Activated naive CD4-positive, alpha-beta T cell (primary cell): ENCODE data around the gene PREP.
"Not testable (repeated sequence)": the region's sequence is repeated elsewhere in the genome, so short reads cannot be mapped to it uniquely, and the experiment has no call there.

ENCODE experiments used
- DNase-seq, 4 experiments: peaks; one replicate each; lab custom pipeline; 2025; lab: John Stamatoyannopoulos, UW

Gene PREP

DNA sequence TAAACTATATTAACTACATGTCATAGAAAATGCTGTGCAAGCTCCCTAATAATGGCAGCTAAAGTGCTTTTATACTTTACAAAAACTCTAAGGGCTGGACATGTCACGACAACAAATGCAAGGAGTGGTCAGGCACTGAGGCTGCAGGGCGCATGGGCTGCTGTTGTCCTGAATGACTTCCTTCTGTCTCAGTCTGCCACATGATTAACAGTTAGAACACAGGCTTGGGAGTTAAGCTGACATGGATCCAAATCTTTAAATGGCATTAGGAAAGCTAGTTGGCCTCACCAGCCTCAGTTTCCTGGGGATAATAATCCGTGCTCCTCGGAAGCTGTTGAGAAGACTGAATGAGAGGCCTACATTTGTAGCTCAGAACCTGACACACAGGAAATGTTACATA is 57.4 kb downstream of the PREP start:
- DNase-seq: no peak

DNA sequence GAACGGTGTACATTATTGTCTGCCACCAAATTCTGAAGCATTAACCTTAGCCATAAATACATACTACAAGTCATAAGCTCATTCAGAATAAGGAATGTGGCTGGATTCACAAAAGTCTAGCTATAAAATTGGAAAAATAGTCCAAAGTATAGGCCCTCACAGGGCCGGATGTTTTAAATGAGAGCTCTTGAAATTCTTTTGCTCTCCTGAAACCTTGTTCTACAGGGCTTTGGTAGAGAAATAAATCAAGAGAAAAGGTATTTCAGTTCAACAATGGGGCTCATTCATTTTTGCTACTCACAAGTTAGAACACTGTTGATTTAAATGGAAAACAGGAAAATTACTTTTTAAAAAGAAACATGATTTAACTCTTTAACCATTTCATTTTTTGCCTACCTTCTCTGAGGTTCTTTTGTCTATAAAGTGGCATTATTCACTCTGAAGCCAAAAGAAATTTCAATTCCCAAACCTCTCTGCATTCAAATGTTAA is 58.0 kb downstream of the PREP start:
- no peak for DNase-seq

DNA sequence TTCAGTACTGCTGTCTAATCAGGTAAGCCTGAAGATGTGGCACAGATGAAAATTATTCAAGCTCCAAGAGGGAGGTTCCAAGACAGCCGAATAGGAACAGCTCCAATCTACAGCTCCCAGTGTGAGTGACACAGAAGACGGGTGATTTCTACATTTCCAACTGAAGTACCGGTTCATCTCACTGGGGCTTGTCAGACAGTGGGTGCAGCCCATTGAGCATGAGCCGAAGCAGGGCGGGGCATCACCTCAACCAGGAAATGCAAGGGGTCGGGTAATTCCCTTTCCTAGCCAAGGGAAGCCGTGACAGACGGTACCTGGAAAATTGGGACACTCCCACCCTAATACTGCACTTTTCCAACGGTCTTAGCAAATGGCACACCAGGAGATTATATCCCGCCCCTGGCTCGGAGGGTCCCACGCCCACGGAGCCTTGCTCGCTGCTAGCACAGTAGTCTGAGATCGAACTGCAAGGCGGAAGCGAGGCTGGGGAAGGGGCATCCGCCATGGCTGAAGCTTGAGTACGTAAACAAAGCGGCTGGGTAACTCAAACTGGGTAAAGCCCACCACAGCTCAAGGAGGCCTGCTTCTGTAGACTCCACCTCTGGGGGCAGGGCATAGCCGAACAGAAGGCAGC is 64.4 kb downstream of the PREP start:
- DNase-seq: not testable (repeated sequence)

DNA sequence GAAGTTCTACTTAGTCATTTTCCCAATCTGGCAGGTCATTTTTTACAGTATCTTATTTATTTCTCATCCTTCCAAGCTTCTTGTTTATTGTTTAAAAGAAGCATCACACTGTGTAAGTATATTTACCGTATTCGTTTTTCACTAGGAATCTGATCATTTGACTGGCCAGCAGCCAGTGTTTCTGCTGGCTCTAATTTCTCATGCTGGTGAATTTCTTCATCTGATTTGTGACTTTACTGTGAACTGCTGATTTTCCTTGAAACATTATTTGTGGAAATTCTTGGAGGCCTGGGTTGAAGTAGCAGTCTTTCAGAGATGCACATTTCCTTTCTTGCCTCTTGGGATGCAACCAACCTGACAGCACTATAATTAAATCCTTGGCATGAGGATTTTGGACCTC is 65.9 kb downstream of the PREP start:
- DNase-seq: no peak

DNA sequence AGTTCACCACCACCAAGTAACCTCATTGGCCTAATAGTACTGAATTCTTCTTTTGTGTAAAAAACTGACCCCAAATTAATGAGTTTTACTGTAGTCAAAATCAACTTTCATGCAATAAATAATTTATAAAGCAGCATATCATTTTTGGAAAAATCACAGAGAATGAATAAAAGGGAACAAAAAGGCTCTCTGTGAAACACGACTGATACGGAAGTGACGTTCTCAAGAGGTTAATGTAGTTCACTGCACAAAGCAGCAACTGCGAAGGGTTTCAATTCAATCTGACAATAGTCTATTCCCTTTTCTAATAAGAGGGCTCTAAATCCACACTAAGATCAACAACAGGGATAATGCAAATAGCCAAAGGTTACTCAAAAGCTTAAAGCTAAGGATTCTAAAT is 70.3 kb downstream of the PREP start:
- DNase-seq: no peak

DNA sequence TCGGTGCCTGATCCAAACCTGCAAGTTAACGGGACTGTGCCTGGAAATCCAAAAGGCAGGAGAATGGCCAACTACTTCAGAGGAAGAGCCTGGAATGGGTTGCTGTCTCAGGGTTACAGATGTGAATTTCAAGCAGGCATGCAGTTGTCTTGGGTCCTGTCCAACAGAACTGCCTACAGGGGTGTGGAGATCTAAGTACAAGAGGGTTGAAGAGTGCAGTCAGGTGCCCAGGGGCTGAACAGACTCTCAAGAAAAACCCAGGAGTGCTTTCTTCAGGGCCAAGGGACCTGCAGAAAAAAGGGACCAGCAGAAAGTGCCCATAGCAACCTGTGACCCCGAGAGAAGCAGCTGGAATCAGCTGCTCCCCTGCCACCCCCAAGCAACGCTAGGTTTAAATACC is 71.0 kb downstream of the PREP start:
- DNase-seq: no peak

DNA sequence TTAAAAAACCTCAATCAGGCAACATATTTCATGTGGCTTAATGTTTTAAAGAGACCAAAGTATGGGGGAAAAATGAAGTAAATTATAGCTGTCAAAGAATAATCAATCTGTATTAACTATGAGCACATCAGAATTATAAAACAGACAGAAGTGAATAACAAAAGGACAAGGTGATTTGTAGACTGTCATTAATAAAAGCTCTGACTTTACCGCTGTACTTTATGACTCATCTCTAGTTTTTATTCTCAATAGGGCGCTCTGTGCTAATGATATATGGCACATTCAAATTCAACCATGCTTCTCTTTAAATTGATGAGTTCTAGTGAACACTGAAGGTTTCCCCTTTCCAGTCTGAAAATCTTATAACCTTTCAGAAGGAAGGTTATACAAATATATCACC is 72.0 kb downstream of the PREP start:
- no peak for DNase-seq

DNA sequence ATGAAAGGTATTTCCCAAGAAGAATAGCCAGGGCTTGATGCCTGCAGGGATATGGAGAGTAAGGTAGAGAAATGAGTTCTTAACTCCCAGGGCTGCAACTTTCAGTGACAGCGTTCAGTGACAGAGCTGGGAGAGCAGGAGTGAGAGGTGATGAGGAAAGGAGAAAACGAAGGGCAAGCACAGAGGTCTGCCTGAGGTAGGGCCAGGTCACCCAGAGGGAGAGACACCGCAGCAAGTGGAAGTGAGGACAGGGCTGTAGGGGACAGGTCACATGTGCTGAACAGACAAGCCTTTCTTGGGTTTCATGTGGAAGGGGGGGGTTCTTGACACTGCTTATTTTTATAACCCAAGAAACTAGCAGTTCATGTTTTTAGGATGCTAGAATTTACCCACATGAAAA is 72.5 kb downstream of the PREP start:
- DNase-seq: no peak

DNA sequence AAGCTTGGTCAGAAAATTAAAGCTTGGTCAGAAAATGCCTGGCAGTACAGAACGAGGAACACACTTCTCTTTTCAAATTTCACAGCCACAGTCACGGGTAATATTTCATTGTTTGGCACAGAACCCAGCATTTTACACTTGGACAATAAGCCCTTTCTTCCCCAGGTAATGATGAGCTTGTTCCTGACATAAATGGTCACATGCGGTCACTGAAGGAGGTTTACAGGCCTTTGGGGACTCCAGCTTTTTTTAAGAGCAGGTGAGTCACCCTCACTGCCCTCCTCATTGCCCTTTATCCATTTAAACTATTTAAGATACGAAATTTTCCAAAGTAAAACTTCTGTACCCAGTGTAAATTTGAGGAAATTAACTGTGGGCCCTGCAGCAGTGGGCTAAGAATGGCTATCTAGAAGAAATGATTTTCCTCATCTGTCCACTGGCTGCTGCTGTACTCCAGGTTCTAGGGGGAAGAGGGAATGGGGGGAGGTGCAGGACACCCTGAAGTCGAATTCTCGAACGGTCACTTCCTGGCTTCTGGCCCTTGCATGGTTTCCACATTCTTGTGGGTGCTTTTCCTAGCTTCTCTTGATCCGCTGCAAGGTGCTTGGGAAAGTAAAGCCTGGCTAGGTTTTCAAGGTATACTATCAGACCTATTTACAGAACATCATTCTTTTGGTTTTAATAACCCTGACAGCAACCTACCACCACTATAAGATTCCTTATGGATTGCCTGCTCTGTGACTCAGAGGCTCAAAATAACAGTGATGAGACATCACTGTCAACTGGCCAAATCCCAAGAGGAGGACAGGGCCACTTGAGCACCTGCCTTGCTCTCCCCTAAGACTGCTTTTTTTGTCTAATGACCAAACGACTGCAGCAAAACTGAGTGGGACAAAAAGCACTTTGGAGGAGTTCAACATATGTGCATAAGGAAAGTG is 75.8 kb downstream of the PREP start:
- DNase-seq: no peak

DNA sequence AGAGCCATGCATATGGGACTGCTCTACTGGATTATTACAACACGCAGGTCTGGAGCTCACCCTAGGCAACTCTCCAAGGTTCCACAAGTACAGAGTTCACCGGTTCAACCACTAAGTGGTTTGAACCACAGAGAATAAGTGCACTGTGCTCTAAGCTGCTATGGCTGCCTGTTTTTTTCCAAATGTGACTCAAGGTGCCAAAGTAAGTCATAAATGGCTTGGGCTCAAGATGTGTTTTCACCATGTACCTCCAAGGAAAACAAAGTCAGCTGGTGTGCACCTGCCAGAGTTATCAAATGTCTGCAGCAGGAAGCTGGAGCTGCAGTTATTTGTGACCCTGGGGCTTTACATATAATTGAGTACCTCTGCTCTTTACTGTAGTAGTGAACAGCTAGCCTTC is 76.7 kb downstream of the PREP start:
- DNase-seq: no peak

DNA sequence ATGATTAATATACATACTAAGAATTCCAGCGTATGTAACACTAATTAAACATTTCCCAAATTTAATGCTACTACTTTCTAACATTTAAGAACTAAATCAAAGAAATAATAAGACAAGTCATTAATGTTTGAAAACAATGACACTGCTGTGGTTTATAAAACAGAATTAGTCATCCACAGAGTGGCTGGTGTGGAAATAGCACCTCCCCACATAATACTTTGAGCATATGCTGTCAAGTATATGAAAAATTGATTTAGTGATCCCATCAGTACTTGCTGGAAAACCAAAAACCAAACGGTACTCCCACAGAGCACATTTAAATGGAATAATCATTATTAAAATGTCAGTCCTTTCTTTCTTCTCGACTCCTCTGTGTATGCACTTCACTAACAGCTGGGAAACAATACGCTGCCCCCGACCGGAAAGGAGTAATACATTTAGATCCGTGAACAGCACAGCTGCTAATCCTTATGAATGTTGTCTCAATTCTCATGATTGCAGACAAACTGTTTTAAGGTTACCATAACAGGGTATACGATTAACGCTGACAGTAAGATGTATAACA is 78.4 kb downstream of the PREP start:
- DNase-seq: no peak

DNA sequence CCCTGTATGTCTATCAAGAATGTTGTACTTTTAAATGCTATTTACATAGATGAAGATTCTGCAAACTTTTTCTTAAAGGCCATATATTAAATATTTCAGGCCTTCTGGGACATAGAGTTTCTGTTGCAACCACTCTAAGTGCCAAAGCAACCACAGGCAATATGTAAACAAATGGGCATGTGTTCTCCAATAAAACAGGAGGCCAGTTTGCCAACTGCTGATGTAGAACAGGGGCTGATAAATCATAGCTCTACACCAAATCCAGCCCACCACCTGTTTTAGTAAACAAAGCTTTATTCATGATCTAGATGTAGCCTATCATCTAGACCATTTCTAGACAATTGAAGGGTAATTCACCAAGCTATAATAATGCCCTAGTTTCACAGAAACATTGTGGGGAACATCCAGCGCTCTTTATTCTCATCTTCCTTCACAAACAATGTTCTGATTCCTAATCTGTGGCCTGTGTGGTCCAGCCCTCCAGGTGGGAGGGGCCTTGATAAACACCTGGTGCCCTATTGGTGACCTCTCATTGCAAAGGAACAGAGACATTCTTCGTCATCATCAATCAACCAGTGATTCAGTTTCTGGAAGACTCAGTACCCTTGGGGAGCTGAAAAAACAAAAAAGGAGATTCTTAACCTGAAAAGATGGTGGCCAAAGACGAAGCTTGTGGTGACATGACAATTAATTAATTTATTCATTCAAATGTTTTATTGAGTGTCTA is 80.2 kb downstream of the PREP start:
- no peak for DNase-seq

DNA sequence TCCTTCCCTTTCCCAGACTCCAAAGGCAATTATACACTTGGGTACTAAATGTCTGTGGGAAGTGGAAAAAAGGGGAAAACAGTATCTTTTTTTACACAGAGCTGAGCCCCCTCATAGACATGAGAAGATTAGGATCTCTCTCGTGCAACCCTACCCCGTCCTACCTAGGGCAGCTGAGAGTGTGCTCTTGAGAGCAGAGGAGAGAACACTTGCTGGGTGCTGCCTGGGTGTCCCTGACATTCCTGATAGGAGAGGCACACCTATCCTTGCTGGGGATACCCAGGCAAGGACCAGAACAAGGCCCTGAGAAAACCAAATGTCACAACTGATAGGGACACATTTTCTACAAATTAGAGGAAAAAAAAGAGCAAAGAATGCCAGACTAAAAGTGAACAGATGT is 81.2 kb downstream of the PREP start:
- no peak for DNase-seq

DNA sequence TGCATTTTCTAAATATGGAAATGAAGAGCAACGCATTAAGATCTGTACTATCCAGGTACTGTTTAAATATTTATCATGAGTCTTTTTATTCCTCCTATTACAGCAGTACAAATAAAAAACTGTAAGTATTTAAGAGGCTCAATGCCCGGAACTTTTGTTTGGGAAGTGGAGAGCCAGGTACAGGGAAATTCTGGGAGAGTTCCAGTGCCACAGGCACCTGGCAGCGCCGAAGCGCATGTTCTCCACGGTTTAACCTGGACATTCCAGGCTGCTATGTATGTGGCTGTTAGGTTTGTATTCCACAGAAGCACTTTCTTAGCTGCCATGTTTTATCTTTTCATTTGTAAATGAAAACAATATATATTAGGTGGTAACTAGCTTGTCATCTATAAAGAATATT is 81.7 kb downstream of the PREP start:
- DNase-seq: no peak

DNA sequence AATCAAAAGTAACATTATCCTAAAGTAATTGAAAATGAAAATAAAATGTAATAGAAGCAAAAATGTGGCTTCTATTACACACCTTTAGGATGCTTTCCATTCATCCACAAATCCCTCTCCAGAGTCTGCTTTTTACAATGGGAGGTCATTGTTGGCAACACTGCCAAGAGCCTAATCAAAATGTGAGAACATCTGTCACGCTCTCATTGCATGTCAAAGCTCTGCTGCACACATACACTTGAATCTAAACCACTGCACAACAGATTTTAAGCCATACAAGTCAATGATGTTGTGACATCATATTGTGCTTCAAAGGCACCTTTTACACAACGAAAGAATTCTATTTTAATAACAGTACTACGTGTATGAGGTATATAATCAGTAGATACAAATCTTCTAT is 82.1 kb downstream of the PREP start:
- no peak for DNase-seq

DNA sequence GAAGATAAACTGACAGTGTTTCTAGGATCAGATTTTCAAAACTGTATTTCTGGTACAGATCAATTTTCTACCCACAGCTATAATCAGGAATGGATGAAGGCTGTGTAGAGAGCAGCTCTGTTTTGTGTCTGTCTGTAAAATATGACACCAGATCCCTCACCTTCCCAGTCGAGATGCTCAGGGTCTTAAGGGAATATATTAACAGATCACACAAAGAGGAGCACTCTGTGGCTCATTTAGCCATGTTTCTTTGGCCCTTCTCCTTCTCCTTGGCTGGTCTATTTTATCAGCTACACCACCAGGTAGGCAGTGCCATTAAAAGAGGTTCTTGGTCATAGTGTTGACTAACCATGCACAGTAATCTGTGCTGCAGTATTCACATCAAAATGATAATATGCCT is 82.6 kb downstream of the PREP start:
- no peak for DNase-seq

DNA sequence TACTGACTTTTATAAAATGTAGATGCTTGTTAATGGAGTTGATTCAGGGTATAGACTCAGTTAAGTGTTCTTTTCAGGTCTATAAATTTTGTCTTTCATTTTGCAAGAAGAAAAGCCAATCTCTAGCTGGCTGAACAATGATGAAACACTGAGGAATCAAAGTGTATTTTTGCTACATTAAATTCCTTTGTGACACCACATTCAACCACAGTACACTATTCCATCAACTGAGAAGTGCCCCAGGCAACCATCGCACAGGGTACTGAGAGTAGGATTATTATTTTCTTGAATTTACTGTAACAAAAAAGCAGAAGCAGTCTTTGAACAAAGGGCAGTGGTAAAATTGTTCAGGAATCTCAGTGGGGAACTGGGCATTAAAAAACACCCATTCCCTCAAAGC is 83.6 kb downstream of the PREP start:
- DNase-seq: no peak

DNA sequence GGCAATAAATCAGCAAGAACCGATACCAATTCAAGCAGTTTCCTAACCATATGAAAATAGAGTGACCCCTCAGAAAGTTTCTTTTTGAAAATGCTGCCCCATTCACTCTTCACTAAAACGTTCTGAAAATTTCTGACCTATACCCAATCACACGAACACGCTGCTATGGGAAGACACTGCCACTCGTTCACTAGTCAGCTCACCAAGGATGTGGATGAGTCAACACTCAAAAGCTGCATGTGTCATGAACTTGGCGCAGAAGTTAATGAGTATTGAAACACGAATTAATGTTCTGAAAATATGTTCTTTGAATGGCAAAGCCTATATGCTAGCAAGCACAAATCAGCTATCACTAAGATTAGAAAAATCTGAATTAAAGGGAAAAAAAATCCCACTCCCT is 84.2 kb downstream of the PREP start:
- DNase-seq: no peak

DNA sequence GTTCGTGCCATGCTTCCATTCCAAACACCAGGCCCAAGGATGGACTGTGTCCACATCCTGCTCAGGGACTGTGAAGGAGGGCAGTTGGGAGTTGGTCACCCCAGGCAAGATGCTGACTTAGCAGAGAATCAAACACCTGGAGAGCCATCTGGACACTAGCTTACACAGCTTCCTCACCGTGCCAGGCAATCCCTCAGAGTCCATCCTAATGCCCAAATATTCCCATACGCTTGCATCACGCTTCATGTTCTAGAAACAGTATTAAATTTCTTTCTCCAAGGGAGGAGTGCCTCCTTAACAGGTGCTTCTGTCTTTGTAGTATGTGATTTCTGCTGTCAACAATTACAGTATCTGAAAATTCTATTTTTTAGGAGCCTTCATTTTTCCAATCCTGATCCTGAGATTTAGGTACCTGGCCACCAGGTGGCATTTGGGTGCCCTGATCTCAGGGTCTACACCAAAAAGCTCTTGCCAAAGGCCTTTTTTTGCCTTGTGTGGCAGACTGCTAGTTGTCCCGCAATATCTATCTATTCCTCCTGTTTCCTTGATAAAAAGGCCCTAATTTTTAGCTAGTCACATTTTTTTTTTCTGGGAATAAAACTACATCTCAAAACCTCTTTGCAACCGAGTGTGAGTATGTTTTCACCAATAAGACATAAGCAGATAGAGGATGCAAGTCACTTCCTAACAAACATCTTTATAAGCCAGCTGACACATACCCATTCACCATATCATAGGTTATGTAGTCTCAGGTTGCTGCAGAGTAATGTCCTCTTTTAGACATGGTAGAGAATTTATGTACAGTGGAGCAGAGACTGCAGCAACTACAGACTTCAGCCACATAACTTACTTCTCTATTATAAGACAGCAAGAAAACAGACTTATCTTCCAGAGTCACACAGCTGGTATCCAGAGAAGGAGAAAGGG is 85.0 kb downstream of the PREP start:
- DNase-seq: no peak

DNA sequence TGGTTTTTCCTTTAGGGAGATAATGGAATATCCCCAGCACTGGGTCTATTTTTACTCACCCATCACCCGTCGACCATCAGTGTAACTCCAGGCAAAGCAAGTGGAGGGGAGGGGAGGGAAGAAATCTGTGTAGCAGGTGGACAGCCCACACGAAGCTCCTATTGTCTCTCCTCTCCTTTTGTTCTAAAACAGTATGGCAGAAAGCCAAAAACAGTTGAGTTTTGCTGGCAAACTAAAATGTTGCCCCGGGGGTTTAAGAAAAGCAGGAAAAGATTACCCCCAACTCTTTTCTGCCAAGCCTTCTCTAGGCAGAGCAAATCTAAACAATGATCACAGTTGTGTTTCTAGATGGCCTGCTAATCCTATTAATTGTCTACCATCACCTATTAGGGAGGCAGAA is 89.7 kb downstream of the PREP start:
- DNase-seq: no peak

DNA sequence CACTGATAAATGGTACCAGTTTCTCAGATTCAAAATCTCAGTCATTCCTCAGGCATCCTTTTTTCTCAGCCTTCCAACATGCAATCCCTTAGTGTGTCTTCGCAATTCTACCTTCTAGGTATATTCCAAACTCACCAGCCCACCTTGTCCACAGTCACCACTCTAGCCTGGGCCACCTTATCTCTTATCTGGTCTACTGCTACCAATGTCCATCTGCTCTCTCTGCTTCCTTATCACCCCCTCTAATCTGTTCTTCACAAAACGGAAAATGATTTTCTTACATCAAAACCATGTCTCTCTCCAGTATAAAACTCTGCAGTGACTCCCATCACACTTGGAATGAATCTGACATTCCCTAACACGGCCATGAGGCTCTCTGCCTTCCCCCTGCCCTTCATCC is 91.9 kb downstream of the PREP start:
- DNase-seq: no peak
